HG02884 (cell line): ENCODE data around the gene ARSI.

ENCODE experiments used
- ATAC-seq: cut with Tn5 transposase; IDR thresholded peaks from one replicate; pipeline ENCODE4 v1.9.1; 2021; ENCODE audit warnings: mild to moderate bottlenecking, moderate library complexity; ENCODE audit not compliant: unreplicated experiment

The ARSI gene

DNA sequence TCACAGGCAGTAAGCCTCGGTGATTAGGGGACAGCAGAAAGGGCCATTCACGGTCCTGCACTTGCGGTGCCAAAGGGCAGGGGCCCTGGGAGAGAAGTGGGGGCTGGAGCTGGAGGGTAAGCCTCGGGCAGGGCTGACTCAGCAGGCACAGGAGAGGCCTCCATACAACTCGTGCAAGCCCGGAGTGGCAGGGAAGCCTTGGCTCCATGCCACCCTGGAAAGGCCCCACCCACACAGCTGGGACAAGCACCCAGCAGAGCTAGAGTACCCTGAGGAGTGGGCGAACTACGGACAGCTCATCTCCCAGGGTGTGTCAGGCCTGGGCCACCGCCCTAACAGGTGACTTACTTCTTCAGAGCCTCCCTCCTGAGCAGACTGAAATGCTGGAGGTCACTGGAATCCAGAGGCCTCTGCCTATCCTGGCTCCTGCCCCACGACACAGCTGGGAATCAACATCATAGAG lies 7.5 kb downstream of the ARSI start:
- no peak for ATAC-seq

DNA sequence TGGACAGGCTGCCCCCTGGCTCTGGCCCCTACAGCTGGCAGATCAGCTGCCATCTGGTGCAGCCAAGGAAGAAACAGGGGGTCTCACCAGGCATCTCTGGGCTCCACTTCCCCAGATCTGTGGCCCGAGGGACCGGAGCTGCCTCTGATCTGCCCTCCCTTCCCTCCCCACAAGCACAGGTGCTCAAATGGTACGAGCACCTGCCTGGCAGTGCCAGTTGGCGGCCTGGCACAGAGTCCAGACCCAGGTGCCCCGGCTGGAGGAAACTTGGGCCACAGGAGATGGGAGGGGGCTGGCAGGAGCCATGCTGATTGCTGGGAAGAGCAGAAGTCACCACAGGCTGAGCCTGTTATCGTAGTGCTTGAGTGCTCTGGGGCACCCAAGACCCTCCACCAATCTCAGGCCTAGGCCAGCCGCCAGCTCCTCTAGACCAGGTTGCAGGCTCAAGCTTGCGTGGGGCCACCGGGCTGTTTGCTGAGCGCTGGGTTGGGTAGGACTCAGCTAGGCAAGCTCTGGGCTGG lies 8.1 kb downstream of the ARSI start:
- ATAC-seq: no peak

- no peak for ATAC-seq
Measured at GRCh38 chr5:150293091-150293941, 9.4 kb downstream of the ARSI start.

DNA sequence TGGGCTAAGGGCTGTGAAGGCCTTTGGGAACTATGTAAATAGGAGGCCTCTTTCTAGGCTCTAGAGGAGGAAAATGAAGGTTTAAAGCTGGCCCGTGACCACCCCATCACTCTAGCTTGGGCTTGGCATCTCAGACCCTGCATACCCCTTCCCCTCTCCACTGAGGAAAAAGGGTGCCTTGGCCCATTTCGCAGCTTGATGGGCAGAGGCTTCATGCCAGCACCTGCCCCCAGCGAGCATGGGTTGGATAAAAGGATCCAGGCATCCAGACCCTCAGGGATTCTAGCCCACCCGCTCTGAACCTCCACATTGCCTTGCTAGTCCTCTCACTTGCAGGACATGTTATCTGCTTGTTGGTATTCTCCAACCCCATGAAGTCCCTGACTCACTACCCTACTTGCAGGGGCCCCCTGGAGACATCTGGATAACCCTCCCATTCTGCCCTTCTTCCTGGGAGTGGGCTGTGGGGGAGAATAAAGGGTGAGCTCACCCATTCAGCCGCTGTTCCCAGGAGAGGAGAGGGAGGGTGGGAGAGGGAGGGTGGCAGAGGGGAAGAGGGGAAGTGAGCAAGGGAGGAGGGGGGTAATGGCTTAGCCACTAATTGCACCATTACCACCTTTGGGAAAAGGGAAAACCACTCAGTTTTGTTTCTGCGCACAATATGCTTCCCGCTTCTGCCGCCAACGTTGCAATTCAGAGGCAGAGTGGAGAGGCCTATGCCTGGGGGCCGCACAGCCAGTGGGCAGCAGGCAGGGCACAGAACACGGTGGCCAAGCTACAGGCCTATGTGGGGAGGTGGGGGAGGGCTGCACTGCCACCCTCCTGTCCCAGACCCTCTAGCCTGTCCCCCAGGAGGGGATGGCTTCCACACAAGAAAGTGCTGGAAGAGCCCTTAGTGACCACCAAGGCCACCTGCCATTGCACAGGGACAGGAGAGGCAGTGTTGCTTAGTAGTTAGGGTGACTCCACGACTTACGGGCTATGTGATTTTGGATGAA lies 11.0 kb downstream of the ARSI start:
- no peak for ATAC-seq

GRCh38 chr5:150289551-150290390 lies 12.9 kb downstream of the ARSI start, which contains the start of gene CAMK2A:
Gene CAMK2A, minus strand, starts transcription at chr5:150289773. Its CDS starts 148 bp downstream, at chr5:150289625.
- ATAC-seq: no peak

GRCh38 chr5:150288791-150289190 lies 13.9 kb downstream of the ARSI start:
- no peak for ATAC-seq

- ATAC-seq: no peak
Measured at GRCh38 chr5:150288361-150288760, 14.3 kb downstream of the ARSI start.

DNA sequence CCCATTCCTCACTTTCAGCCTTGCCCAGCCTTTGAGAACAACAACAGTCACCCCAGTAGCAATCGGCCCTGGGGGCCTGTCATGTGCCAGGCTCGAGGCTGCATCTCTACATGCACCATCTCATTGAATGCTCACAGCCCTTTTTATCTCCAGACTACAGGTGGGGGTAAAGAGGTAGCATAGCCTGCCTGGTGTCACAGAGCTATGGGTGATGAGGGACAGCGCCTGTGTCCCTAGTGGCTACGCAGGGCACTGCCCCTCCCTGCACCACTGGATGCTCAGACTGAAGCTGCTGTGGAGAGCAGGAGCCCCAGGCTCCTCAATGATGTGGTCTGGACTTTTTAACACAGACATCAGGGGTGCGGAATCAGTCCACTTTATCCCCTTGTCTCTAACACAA lies 15.9 kb downstream of the ARSI start:
- no peak for ATAC-seq

DNA sequence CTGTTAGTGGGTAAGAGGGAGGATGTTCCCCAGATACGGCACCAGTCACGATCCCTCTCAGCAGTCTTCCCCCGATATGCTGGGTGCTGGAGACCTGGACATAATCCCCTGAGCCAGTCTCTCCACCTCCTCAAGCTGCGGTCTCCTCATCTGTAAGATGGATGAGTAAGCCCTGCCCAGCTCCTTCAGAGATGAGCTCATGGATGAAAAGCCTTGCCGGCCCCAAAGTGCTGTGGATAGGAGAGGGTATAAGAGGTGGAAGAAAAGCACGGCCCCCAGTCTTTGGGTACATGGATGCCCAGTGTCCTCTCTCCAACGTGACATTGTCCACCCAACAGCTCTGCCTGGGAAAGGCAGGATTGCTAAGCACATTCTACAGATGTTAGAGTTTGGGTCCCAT lies 17.6 kb downstream of the ARSI start:
- no peak for ATAC-seq

- ATAC-seq: no peak
Measured at GRCh38 chr5:150284311-150284710, 18.4 kb downstream of the ARSI start.

DNA sequence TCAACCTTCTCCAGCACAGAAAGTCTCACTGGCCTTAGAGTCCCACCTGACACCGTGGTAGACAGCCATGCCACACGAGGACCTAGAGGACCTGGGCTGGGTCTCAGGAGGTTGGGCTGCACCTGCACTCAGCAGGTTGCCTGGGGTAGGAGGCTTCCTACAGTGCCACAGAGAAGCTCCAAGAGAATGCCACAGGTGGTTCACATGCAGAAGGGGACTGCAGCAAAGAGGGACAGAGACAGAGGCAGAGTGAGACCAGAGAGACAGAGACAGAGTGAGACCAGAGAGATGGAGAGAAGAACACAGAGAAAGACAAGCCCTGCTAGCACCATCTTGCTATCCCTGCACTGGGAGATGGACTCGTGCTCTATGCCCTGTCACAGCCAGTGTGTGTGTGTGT lies 18.8 kb downstream of the ARSI start:
- no peak for ATAC-seq

- no peak for ATAC-seq
Measured at GRCh38 chr5:150281987-150282386, 20.7 kb downstream of the ARSI start.

DNA sequence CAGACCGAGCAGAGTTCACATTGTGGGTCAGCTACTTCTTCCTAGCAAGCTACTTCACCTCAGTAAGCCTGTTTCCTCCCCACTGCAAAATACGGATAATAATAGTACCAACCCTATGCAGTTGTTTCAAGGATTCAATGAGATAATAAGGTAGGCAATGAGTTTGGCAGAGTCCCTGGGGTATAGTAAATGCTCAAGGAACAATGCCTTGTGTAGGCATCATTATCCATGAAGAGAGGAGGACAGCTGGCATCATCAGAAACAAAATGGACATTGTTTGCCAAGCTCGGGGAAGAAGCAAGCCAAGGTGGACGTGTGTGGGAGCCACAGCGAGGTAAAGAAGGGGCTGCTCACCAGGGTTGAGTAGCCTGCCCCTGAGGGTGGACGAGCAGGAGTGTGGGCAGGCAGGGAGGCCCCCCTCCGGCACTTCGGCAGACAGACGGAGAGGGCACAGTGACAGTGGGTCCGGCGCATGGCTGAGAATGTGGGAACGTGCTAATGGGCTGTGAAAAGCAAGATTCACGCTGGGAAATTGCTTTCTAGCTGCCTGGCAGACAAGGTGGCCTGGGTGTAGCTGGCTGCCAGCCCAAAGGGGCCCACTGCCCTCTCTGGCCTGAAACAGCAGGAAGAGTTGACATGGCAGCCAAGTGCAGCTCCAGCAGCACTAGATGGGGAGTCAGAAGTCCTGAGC lies 23.2 kb downstream of the ARSI start:
- ATAC-seq: no peak

DNA sequence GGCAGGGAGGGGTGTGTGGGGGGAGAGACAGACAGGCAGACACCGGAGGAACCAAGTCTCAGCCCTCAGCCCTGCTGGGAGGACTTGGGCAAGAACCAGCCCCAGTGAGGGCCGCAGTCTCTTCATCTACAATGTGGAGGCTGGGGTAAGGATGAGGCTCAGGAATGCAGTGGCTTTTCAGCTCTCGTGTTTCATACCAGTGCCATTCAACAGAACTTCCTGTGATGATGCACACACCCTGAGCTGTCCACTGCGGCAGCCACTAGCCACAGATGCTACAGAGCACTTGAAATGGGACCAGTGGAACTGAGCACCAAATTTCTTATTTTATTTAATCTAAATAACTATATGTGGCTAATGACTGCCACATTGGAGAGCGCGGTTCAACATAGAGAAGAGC lies 23.8 kb downstream of the ARSI start:
- ATAC-seq: no peak

DNA sequence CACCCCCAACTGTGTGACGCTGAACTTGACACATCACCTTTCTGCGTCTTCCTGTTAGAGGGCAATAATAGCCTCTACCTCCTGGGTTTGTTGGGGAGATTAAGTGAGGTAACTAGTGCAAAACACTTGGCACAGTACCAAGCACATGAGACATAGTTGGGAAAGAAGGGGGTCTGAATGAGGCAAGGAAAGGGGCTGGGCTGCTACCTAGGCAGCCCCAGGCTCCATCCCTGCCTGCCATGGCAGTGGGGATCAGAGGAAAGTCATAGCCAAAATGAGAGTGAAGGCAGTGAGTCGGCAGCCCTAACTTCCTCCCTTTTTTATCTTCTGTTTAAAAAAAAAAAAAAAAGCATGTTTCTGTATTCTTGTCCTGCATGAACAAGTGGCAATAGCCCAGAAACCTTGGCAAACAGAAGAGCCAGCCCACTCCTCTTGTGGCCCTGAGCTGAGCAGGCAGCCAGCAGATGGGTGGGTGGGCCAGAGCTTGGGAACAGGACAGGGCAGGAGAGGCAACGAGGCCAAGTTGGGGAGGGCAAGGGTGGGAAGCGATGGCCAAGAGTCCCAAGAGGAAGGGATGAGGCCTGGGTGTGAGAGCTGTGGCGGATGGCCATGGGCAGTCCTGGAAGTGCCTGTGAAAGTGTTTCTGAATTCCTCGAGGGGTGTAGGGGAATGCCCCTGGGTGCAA lies 24.5 kb downstream of the ARSI start:
- ATAC-seq: no peak

DNA sequence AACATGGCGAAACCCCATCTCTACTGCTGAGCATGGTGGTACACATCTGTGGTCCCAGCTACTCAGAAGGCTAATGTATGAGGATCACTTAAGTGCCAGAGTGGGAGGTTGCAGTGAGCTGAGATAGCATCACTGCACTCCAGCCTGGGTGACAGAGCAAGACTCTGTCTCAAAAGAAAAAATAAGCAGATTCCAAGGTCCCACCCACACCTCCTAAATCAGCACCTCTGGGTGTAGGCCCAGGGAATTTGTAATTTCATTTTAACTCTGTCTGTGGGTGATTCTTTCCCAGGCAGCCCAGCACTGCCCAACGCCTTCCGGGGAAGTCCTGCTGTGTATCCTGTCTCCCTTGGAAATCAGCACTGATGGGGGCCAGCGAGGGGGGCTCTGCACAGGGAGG lies 25.7 kb downstream of the ARSI start:
- no peak for ATAC-seq

DNA sequence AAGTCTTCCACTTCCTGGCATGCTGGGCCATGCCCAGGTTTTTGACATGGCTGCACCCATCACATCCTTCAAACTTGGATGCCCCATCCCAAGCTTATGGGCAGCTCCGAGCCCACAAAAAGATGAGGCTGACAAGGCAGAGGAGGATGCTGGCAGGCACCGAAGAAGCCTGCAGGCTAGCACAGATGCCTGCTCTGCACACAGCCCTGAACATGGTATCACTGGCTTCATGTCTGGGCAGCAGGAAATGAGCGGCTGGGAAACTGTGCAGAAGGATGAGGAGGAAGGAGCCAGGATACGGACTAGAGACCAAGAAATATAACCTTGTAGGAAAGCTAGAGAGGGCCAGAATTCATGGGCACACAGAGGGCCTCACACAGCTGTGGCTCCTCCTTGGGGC lies 27.9 kb downstream of the ARSI start:
- no peak for ATAC-seq

GRCh38 chr5:150272531-150272930 lies 30.2 kb downstream of the ARSI start:
- no peak for ATAC-seq

DNA sequence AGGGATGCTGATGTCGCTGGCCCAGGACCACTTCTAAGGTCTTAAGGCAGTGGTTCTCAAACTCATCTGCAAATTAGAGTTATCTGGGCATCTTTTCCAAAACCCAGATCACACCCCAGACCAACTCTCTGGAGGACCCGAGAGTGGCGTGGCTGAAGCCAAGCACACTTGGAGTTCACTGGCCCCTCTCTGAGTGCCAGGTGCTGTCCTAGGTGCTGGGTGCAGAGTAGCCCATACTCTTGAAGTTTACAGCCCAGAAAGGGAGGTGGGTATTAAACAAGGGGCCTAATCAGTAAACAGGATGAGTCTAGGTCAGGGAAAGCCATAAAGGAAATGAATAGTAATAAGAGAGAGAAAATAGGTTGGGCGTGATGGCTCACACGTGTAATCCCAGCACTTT lies 30.8 kb downstream of the ARSI start:
- ATAC-seq: no peak
